ENCODE measurements around the gene TPM2. TPM values are rescaled to one million over a fixed set of nuclear protein-coding genes. Genes with fewer than 3 reads are reported as not detected.

Gene TPM2
- total RNA-seq, 1 donor from 2014 or later, result 174 TPM

- Histone ChIP-seq H2AFZ (replicated peaks) (no peak overlapping the region), H3K4me2 (no peak overlapping the region), H3K4me1 (no peaks in the 10 kb centered on the region), H3F3A (ENCODE audit: low read depth) (no peaks in the 10 kb centered on the region), H3K9me3 (ENCODE audit: low read depth) (no peaks in the 10 kb centered on the region), H3K9ac (no peak overlapping the region), H3K4me3 (no peak overlapping the region), H3K36me3 (no peaks in the 10 kb centered on the region), H3K27me3 (no peaks in the 10 kb centered on the region), H3K79me2 (ENCODE audit: low read depth) (no peaks in the 10 kb centered on the region), H4K20me1 (ENCODE audit: low read depth) (no peaks in the 10 kb centered on the region), H3K27ac (no peak overlapping the region)
- H3K27me3 Mint-ChIP-seq (ENCODE audit: insufficient read depth, low read depth), result peaks cover 5% of the 10 kb centered on the region
- H3K4me1 Mint-ChIP-seq, result no peaks in the 10 kb centered on the region
- no peak overlapping the region for H3K4me3 Mint-ChIP-seq
- TF ChIP-seq EZH2 (IDR thresholded peaks at IDR 0.05) (no peak), CTCF (IDR thresholded peaks at IDR 0.05) (no peak), EZH2phosphoT487 (IDR thresholded peaks at IDR 0.05) (no peak)
- no peak for DNase-seq (ENCODE audit: low spot score)
- peaks cover 59% of the 10 kb centered on the region for H3K36me3 Mint-ChIP-seq
- H3K27ac Mint-ChIP-seq, result no peak overlapping the region
- H3K9me3 Mint-ChIP-seq, result no peaks in the 10 kb centered on the region
These were observed 22.0 kb upstream of the TPM2 start for GRCh38 chr9:35711501-35712428.

GRCh38 chr9:35710818-35711500, 21.2 kb upstream of the TPM2 start:
- Histone ChIP-seq H3K27ac (no peak overlapping the region), H3F3A (ENCODE audit: low read depth) (no peaks in the 10 kb centered on the region), H3K4me2 (no peak overlapping the region), H3K27me3 (no peaks in the 10 kb centered on the region), H3K9me3 (ENCODE audit: low read depth) (no peaks in the 10 kb centered on the region), H3K36me3 (no peaks in the 10 kb centered on the region), H3K4me3 (no peak overlapping the region), H3K9ac (no peak overlapping the region), H3K4me1 (no peaks in the 10 kb centered on the region), H4K20me1 (ENCODE audit: low read depth) (no peaks in the 10 kb centered on the region), H3K79me2 (ENCODE audit: low read depth) (no peaks in the 10 kb centered on the region), H2AFZ (replicated peaks) (no peak overlapping the region)
- Mint-ChIP-seq H3K27me3 (ENCODE audit: insufficient read depth, low read depth) (peaks cover 2% of the 10 kb centered on the region), H3K4me1 (no peaks in the 10 kb centered on the region), H3K36me3 (peaks cover 56% of the 10 kb centered on the region), H3K27ac (no peak overlapping the region), H3K4me3 (no peak overlapping the region), H3K9me3 (no peaks in the 10 kb centered on the region)
- no peak for TF ChIP-seq CTCF (IDR thresholded peaks at IDR 0.05)
- no peak for TF ChIP-seq EZH2 (IDR thresholded peaks at IDR 0.05)
- TF ChIP-seq EZH2phosphoT487 (IDR thresholded peaks at IDR 0.05), result no peak
- no peak for DNase-seq (ENCODE audit: low spot score)

- H3K4me1 ChIP-seq, result no peaks in the 10 kb centered on the region
- DNase-seq (ENCODE audit: low spot score), result no peak
- no peak overlapping the region for H3K4me2 ChIP-seq
- no peaks in the 10 kb centered on the region for H3K36me3 ChIP-seq
- no peak overlapping the region for H3K27ac ChIP-seq
- Mint-ChIP-seq H3K36me3 (peaks cover 48% of the 10 kb centered on the region), H3K27me3 (ENCODE audit: insufficient read depth, low read depth) (peaks cover 4% of the 10 kb centered on the region), H3K9me3 (no peaks in the 10 kb centered on the region), H3K27ac (no peak overlapping the region), H3K4me3 (no peak overlapping the region), H3K4me1 (no peaks in the 10 kb centered on the region)
- H2AFZ ChIP-seq (replicated peaks), result no peak overlapping the region
- H4K20me1 ChIP-seq (ENCODE audit: low read depth), result no peaks in the 10 kb centered on the region
- H3K4me3 ChIP-seq, result no peak overlapping the region
- H3K79me2 ChIP-seq (ENCODE audit: low read depth), result no peaks in the 10 kb centered on the region
- no peaks in the 10 kb centered on the region for H3F3A ChIP-seq (ENCODE audit: low read depth)
- no peaks in the 10 kb centered on the region for H3K9me3 ChIP-seq (ENCODE audit: low read depth)
- TF ChIP-seq CTCF (IDR thresholded peaks at IDR 0.05) (no peak), EZH2 (IDR thresholded peaks at IDR 0.05) (no peak)
- H3K9ac ChIP-seq, result no peak overlapping the region
- H3K27me3 ChIP-seq, result no peaks in the 10 kb centered on the region
These were observed 18.4 kb upstream of the TPM2 start for GRCh38 chr9:35708146-35708545.

Measured in neural progenitor cell (in vitro differentiated cells).